MG63 (cell line): ENCODE results near the gene SLC39A10. TPM values are rescaled to one million over a fixed set of nuclear protein-coding genes. Genes with fewer than 3 reads are reported as not detected.
"Not testable (repeated sequence)": the region's sequence is repeated elsewhere in the genome, so short reads cannot be mapped to it uniquely, and the experiment has no call there.

Experiments used
- DNase-seq: peaks from one replicate; pipeline ENCODE4 v3.0.0-alpha.2; 2020
- H3K27me3 ChIP-seq: fragments of 250-450 bp; sonication (Bioruptor Pico); 2 replicates; pipeline ENCODE4 v1.5.1; 2020; ENCODE audit warnings: mild to moderate bottlenecking, moderate library complexity
- H3K36me3 ChIP-seq: fragments of 250-450 bp; sonication (Bioruptor Pico); 2 replicates; pipeline ENCODE4 v1.5.1; 2020; ENCODE audit warnings: mild to moderate bottlenecking, moderate library complexity
- H3K4me3 ChIP-seq: fragments of 250-450 bp; sonication (Bioruptor Pico); 2 replicates; pipeline ENCODE4 v1.5.1; 2020; ENCODE audit warnings: mild to moderate bottlenecking, moderate library complexity
- H3K9me3 ChIP-seq: fragments of 250-450 bp; sonication (Bioruptor Pico); 2 replicates; pipeline ENCODE4 v1.5.1; 2020; ENCODE audit warnings: mild to moderate bottlenecking, moderate library complexity
- total RNA-seq: library from RNA; depleted of rRNA; stranded (reverse); fragments of >200 nt; shearing (Covaris generic); gene quantifications from 2 replicates; pipeline ENCODE4 v1.2.3, GENCODE V29; 2014; ENCODE audit warnings: low replicate concordance

SLC39A10 gene
- total RNA-seq, 1 experiment from 2014 or later, result 22.7 TPM

DNA sequence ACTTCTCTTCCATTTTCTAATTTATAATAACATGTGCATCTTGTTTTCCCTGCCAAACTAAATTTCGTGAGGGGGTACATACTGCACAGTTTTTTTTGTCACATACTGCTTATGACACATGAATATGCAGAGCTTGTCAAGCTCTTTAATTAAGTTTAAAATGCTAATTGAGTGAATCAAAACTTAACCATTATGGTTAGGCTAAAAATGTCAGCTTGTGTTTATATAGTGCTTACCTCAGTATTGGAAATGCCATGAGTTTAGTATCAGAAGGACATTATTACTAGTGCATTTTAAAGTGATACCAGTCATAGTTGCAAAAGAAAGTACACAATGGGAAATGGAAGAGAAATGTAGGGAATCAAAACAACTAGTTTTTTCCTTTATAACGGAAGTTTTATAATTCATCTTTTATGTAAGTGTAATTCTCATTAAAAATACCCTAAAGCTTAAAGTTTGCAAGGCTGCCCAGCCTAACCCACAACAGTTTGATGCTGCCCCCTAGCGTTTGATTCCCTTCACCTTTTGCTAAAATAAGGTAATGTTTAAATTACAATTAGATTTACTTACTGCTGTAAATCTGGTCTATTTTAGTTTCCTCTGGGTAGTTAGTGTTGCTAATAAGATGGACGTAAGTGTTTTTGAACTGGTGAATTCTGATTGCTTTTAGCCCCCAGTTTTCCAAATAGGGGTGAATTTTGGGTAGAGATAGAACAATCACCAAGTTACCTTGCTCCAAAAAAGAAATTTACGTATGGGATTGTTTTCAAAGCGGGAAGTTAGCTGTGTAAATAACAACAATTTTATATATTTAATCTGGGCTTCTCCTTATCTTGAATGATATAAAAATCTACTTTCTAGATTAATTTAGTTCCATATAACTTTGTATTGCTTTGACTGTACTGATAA is 3.2 kb downstream of the SLC39A10 start:
- H3K27me3 ChIP-seq, result no peaks in the 10 kb centered on the region

DNA sequence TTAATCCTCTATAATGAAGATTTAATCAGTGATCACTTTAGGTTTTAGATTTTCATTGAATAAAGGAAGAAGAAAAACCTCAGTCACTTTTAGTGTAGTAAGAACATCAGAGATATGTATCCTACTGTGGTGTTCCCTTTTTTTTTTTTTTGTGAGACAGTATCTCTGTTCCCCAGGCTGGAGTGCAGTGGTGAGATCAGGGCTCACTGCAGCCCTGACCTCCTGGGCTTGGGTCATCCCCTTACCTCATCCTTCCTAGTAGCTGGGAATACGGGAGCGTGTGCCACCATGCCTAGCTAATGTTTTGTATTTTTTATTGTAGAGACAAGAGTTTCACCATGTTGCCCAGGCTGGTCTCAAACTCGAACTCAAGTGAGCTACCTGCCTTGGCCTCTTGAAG is 5.1 kb downstream of the SLC39A10 start:
- peak; percentile 5 for DNase-seq
- H3K27me3 ChIP-seq, result no peaks in the 10 kb centered on the region
- peaks cover 16% of the 10 kb centered on the region for H3K36me3 ChIP-seq
- H3K4me3 ChIP-seq, result no peak overlapping the region
- H3K9me3 ChIP-seq, result no peaks in the 10 kb centered on the region

More for the DNA sequence above, 3.2 kb downstream of the SLC39A10 start:
- Histone ChIP-seq H3K4me3 (no peak overlapping the region; the same call in 1 of the 2 replicates), H3K36me3 (peaks cover 16% of the 10 kb centered on the region), H3K9me3 (no peaks in the 10 kb centered on the region)
- DNase-seq, result peak; percentile 43

DNA sequence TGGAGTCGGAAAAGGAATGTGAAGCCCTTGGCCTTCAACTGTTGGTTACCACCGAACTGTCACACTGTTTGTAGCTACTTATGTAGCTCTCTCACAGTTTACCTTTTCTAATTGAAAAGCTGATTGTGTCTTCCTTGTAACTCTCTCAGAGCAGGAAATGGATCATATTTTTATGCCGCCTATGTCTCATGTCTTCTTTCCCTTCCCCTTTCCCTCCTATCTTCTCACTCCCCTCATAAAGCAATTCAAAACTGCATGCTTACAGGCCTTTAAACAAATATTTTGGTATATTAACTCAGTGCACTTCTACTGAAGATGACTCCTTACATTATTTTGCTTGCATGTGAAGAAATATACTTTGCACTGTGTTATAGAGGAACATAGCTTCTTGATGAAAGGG is 6.0 kb downstream of the SLC39A10 start:
- no peak for DNase-seq
- Histone ChIP-seq H3K4me3 (no peak overlapping the region), H3K27me3 (no peaks in the 10 kb centered on the region), H3K36me3 (peaks cover 12% of the 10 kb centered on the region), H3K9me3 (no peaks in the 10 kb centered on the region)

DNA sequence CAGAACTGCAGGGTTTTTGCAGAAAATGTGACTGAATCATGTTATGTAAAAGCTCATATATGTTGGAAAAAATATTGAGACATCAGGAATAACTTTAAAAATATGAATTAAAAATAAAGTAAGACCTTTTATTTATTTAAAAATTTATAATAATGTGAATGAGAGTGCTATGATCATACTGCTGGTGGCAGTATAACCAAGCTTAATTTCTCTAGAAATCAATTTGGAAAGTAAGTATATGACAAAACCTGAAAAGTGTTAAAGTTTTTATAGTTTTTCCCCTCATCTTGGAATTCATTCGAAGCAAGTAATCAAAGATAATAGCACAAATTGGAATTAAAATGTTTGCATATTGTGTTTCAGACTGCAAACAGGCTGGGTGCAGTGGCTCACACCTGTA is 7.5 kb downstream of the SLC39A10 start:
- DNase-seq, result no peak
- Histone ChIP-seq H3K4me3 (no peak overlapping the region), H3K27me3 (no peaks in the 10 kb centered on the region)

DNA sequence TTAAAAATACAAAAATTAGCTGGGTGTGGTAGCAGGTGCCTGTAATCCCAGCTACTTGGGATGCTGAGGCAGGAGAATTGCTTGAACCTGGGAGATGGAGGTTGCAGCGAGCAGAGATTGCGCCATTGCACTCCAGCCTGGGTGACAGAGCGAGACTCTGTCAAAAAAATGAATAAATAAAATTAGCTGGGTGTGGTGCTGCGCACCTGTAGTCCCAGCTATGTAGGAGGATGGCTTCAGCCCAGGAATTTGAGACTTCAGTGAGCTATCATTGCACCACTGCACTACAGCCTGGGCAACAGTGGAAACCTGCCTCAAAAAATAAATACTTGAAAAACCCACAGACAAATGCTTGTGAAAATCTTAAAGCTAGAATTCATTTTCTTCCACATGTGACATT is 8.1 kb downstream of the SLC39A10 start:
- not testable (repeated sequence) for DNase-seq, H3K27me3 ChIP-seq, H3K4me3 ChIP-seq, H3K36me3 ChIP-seq, H3K9me3 ChIP-seq

More for the DNA sequence above, 7.5 kb downstream of the SLC39A10 start:
- H3K36me3 ChIP-seq, result peaks cover 3% of the 10 kb centered on the region
- no peaks in the 10 kb centered on the region for H3K9me3 ChIP-seq

DNA sequence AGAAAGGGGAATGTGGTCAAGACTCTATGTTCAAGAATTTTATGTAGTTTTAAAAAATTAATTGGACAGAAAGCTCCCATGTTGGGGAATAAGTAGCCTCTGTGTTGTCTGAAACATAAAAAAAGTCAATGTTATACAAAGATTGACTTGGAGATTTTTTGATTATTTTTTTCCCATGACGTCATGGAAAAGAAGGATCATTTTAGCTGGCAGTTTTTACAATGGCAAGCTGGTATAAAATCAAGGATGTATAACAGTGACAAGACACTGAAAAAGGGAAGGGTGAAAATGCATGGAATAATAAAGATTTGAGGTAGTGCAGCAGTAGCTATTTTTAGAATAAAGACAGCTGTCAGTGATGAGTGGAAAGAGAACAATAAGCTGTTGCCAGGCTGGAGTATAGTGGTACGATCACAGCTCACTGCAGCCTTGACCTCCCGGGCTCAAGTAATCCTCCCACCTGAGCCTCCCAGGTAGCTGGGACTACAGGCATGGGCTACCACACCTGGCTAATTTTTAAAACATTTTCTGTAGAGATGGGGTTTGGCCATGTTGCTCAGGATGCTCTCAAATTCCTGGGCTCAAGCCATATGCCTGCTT is 9.2 kb downstream of the SLC39A10 start:
- peaks cover 3% of the 10 kb centered on the region; the same call in 1 of the 2 replicates for H3K36me3 ChIP-seq
- no peaks in the 10 kb centered on the region for H3K9me3 ChIP-seq
- H3K27me3 ChIP-seq, result no peaks in the 10 kb centered on the region
- H3K4me3 ChIP-seq, result no peak overlapping the region
- no peak for DNase-seq

DNA sequence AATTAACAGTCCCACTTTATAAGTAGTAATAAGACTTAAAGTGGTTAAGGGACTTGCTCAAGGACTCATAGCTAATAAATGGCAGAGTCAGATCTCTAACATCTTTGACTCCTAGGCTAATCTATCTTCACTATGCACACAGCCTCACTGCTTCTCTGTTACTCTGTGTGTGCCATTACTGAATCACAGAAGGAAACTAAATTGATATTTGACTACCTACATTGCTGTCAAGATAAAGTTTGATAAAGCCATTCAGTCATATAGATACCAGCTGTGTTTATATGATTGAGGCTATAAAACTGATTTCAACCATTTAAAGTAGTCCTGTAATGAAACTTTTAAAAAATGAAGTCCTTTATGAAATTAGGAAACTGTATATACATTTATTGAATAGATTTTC is 10.9 kb downstream of the SLC39A10 start:
- DNase-seq, result no peak
- Histone ChIP-seq H3K4me3 (no peak overlapping the region), H3K9me3 (no peaks in the 10 kb centered on the region), H3K27me3 (no peaks in the 10 kb centered on the region), H3K36me3 (peaks cover 5% of the 10 kb centered on the region; the same call in 1 of the 2 replicates)

DNA sequence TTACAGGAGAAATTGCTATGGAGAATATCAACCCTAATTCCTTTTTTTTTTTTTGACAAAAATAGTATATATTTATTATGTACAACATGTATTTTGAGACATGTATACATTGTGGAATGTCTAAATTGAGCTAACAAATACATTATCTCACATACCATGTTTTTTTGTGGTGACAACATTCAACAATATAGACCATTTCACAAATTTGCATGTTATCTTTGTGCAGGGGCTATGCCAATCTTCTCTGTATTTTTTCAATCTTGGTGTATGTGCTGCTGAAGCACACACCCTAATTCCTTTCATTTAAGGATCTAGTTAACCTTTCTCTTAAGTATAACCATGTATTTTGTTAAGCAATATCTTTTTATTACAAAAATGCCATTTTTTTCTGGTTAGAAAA is 13.2 kb downstream of the SLC39A10 start:
- DNase-seq, result no peak
- H3K36me3 ChIP-seq, result peaks cover 11% of the 10 kb centered on the region
- no peak overlapping the region for H3K4me3 ChIP-seq
- no peaks in the 10 kb centered on the region for H3K9me3 ChIP-seq
- no peaks in the 10 kb centered on the region for H3K27me3 ChIP-seq

DNA sequence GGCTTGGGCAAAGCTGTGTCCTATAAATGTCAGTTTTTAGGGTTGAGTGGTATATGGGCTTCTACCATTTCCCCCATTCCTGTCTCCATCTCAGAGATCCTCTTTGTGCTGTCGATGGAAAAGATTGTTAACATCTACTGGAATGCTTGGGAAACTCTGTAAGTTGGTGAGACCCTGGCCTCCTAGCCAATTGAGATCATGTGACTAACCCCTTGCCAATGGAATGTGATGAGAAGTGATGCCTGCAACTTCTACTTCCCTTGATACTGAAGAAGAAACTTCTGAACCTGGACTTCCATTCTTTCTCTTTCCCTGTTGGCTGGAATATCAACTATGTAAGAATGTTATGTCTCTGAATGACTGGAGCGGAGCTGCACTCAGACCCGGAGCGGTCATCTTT is 14.5 kb downstream of the SLC39A10 start:
- Histone ChIP-seq H3K36me3 (peaks cover 11% of the 10 kb centered on the region), H3K4me3 (no peak overlapping the region), H3K27me3 (no peaks in the 10 kb centered on the region), H3K9me3 (no peaks in the 10 kb centered on the region)
- DNase-seq, result no peak

DNA sequence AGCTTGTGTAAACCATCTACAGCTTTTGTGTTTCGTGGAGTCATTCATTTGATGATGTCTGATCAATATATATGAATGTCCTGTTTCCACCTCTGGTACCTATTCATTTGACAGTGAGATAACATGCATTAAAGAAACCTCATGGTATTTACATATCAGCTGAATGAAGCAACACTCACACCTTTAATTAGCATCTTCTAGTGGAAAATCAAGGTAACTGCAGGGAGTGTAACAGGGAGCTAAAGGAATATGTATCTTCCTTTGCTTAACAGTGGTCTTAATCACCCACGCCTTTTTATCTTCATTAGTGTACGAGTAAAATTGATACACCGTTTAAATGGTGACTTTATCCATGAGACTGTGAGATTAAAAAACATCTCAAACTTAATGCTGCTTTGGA is 15.6 kb downstream of the SLC39A10 start:
- DNase-seq, result no peak
- H3K27me3 ChIP-seq, result no peaks in the 10 kb centered on the region
- peaks cover 11% of the 10 kb centered on the region for H3K36me3 ChIP-seq
- no peak overlapping the region for H3K4me3 ChIP-seq
- no peaks in the 10 kb centered on the region for H3K9me3 ChIP-seq

DNA sequence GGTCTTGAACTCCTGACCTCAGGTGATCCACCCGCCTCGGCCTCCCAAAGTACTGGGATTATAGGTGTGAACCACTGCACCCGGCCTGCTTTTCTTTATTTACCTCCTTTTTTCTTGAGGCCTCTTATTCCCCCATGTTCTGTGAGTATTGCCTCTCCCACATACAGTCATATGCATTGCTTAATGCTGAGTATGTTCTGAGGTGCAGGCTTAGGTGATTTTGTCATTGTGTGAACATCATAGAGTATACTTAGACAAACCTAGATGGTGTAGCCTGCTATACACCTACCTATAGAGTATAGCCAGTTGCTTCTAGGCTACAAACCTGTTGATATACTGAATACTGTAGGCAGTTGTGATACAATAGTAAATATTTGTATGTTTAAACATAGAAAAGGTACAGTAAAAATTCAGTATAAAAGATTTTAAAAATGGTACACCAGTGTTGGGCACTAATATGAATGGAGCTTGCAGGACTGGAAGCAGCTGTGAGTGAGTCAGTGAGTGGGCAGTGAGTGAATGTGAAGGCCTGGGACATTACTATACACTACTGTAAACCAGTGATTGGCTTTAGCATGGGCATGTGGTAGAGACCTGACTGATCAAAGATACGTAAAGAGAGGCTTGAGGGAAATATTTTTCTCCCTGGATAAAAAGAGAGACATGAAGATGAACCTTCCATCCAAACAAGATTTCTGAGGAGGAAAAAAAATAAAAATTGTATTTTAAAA is 17.6 kb downstream of the SLC39A10 start:
- Histone ChIP-seq H3K36me3 (peaks cover 11% of the 10 kb centered on the region), H3K4me3 (no peak overlapping the region), H3K9me3 (no peaks in the 10 kb centered on the region; the same call in 1 of the 2 replicates), H3K27me3 (no peaks in the 10 kb centered on the region)
- DNase-seq, result peak; percentile 51

DNA sequence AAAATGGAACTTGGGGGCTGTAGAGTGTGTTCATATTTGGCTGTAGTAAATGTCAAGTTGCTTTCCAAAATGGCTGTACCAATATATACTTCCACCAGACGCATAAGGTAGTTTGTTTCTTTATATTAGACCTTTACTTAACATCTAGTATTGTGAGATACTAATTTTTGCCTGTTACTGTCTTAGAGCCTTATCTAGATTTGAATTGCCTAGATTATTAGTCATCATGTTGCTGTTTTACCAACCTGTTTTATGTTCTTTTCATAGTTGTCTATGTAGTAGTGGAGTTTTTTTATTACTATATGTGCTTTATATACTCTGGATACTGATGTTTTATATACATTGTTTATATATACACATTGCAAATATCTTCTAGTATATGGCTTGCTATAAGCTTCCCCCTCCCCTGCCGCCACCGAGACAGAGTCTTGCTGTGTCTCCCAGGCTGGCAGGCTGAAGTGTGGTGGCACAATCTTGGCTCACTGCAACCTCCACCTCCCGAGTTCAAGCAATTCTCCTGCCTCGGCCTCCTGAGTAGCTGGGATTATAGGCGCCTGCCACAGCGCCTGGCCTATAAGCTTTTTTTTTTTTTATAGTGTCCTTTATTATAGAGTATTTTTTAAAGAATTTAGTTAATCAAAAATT is 18.9 kb downstream of the SLC39A10 start:
- H3K9me3 ChIP-seq, result no peaks in the 10 kb centered on the region; the same call in 1 of the 2 replicates
- H3K27me3 ChIP-seq, result no peaks in the 10 kb centered on the region
- no peak for DNase-seq
- H3K36me3 ChIP-seq, result peaks cover 17% of the 10 kb centered on the region
- no peak overlapping the region for H3K4me3 ChIP-seq

DNA sequence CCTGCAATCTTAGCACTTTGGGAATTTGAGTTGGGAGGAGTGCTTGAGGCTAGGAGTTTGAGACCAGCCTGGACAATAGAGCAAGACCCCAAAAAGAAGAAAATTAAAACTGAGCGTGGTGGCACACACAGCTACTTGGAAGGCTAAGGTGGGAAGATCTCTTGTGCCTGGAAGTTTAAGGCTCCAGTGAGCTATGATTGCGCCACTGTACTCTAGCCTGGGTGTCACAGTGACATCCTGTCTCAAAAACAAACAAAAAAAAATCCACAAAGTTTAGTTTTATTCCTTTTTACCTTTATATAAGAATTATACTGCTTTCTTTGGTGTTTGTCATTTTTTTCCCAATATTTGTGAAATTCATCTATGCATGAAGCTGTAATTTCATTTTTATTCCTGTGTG is 20.3 kb downstream of the SLC39A10 start:
- H3K36me3 ChIP-seq, result peaks cover 23% of the 10 kb centered on the region
- H3K9me3 ChIP-seq, result no peaks in the 10 kb centered on the region; the same call in 1 of the 2 replicates
- no peak for DNase-seq
- H3K4me3 ChIP-seq, result no peak overlapping the region
- H3K27me3 ChIP-seq, result no peaks in the 10 kb centered on the region

DNA sequence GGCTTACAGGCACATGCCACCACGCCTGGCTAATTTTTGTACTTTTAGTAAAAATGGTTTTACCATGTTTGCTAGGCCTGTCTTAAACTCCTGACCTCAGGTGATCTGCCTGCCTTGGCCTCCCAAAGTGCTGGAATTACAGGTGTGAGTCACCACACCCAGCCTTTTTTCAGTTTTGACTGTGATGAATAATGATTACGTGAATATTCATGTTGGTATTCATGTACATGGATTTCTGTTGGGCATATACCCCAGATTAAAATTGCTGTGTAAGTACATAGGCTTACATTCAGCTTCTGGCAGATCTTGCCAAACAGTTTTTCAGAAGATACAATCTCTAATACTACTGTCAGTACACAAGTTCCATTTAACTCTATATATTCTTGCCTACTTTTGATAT is 20.9 kb downstream of the SLC39A10 start:
- H3K27me3 ChIP-seq, result no peaks in the 10 kb centered on the region
- DNase-seq, result no peak
- no peaks in the 10 kb centered on the region; the same call in 1 of the 2 replicates for H3K9me3 ChIP-seq
- H3K4me3 ChIP-seq, result no peak overlapping the region
- peaks cover 21% of the 10 kb centered on the region for H3K36me3 ChIP-seq

DNA sequence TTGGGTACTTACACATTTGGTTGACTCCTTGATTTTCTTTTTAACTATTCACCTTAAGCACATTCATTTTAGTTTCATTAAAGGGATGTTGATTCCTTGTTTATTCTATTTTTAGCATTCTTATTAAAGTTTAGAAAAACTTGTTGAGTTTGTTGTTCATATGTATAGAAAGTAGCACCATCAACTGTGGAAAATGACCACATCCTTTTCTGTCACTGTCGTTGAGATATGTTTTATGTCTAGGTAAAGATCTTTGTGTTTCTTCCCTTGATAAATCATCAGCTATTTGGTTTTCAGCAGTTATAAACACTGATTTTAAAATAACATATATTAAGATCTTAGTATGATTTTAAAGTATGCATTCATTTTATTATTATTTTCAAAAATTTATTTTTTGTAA is 25.1 kb downstream of the SLC39A10 start:
- no peak for DNase-seq
- Histone ChIP-seq H3K4me3 (no peak overlapping the region), H3K27me3 (no peaks in the 10 kb centered on the region), H3K36me3 (peaks cover 25% of the 10 kb centered on the region), H3K9me3 (no peaks in the 10 kb centered on the region; the same call in 1 of the 2 replicates)

DNA sequence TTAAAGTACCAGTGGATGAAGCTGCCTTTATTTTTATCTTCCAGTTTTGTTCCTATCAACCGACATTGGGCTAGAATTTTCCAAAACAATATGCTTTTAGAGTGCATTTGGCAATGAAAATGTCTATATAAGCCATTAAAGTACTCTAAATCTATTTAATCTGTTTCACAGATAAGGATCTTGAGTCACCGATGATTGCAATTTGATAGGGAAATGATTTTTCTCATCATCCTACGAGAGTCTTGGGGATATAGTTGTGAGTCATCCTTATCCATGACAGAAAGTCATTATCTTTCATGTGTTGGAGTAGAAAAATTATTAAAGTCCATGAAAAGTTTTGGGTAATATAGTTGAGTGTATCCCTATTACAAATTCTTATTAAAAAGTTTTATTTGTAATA is 26.1 kb downstream of the SLC39A10 start:
- H3K36me3 ChIP-seq, result peaks cover 25% of the 10 kb centered on the region
- no peaks in the 10 kb centered on the region for H3K27me3 ChIP-seq
- DNase-seq, result no peak
- H3K9me3 ChIP-seq, result no peaks in the 10 kb centered on the region
- H3K4me3 ChIP-seq, result no peak overlapping the region

DNA sequence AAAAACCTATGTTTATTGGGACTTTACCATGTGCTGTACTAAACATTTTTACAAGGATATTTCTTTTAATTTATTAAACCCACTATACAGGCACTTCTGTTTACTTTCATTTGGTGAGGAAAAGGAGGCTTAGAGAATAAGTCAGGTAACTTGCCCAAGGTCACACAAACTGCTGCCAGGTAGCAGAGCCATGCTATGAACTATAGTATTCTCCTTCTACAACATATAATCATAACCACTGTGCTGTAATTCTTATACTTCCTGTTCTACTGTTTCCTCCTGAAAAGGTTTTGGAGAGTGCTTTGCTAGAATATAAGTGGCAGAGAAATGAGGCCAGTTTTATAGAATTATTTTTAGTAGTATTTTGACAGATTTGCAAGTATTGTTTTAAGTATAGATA is 29.5 kb downstream of the SLC39A10 start:
- H3K4me3 ChIP-seq, result no peak overlapping the region
- peaks cover 19% of the 10 kb centered on the region for H3K36me3 ChIP-seq
- DNase-seq, result no peak
- H3K27me3 ChIP-seq, result no peaks in the 10 kb centered on the region
- H3K9me3 ChIP-seq, result no peaks in the 10 kb centered on the region
